PFSK-1 (cell line): Measurements from ENCODE around the gene SERPINA9.

Source experiments
- REST ChIP-seq, 2 experiments: IDR thresholded peaks; 2 replicates each; pipeline versions ENCODE4 v1.6.1 to v1.8.0; 2011 to 2012; ENCODE audit warnings: low read depth in 2 of 2, low read length in 2 of 2, control low read depth in 1 of 2, inconsistent platforms in 1 of 2, mild to moderate bottlenecking in 1 of 2, moderate library complexity in 1 of 2; ENCODE audit not compliant: insufficient read depth in 1 of 2
- SIN3A ChIP-seq: IDR thresholded peaks from 2 replicates; pipeline ENCODE4 v1.6.1; 2012; ENCODE audit warnings: mild to moderate bottlenecking, low read length, moderate library complexity, borderline replicate concordance; ENCODE audit not compliant: insufficient read depth
- TAF1 ChIP-seq: IDR thresholded peaks from 2 replicates; pipeline ENCODE4 v1.6.1; 2012; ENCODE audit warnings: low read length, control low read depth, borderline replicate concordance; ENCODE audit not compliant: insufficient read depth

- TF ChIP-seq REST (IDR thresholded peaks at IDR 0.05; ENCODE audit: insufficient read depth in 1 of 2, low read depth in 2 of 2, low read length in 2 of 2): no peak
- TF ChIP-seq SIN3A: no peak
- TF ChIP-seq TAF1: no peak
These were observed 36.4 kb downstream of the SERPINA9 start for GRCh38 chr14:94439453-94440057.
